OCI-LY1 (cell line): ENCODE results near the gene C1orf56.

ENCODE experiments used
- H2AFZ ChIP-seq: fragments of 200-600 bp; sonication (generic), shearing (Covaris generic); 2 replicates; pipeline ENCODE4 v1.6.0; 2014; ENCODE audit warnings: antibody characterized with exemption, mild to moderate bottlenecking, low read length
- H3F3A ChIP-seq: fragments of 200-600 bp; sonication (generic), shearing (Covaris generic); 2 replicates; pipeline ENCODE4 v1.6.0; 2014; ENCODE audit warnings: mild to moderate bottlenecking, antibody characterized with exemption, low read length, moderate library complexity; ENCODE audit not compliant: insufficient read depth
- H3K27ac ChIP-seq: fragments of 200-600 bp; sonication (generic); 2 replicates; pipeline ENCODE4 v1.5.1; 2014; ENCODE audit warnings: low read length, mixed run types, mild to moderate bottlenecking, low read depth; ENCODE audit not compliant: poor library complexity, severe bottlenecking
- H3K27me3 ChIP-seq: fragments of 200-600 bp; sonication (generic); 2 replicates; pipeline ENCODE4 v1.6.0; 2014; ENCODE audit warnings: antibody characterized with exemption, mild to moderate bottlenecking, low read length, moderate library complexity; ENCODE audit not compliant: insufficient read depth
- H3K36me3 ChIP-seq: fragments of 200-600 bp; sonication (generic); 2 replicates; pipeline ENCODE4 v1.6.1; 2014; ENCODE audit warnings: mild to moderate bottlenecking, antibody characterized with exemption, low read length, moderate library complexity, mixed read lengths; ENCODE audit not compliant: insufficient read depth
- H3K4me1 ChIP-seq: fragments of 200-600 bp; sonication (generic); 2 replicates; pipeline ENCODE4 v1.5.1; 2014; ENCODE audit warnings: mild to moderate bottlenecking, low read length, moderate library complexity; ENCODE audit not compliant: insufficient read depth, severe bottlenecking
- H3K4me2 ChIP-seq: fragments of 200-600 bp; sonication (generic), shearing (Covaris generic); 2 replicates; pipeline ENCODE4 v1.6.1; 2014; ENCODE audit warnings: low read length
- H3K4me3 ChIP-seq: fragments of 200-600 bp; sonication (generic); 2 replicates; pipeline ENCODE4 v1.5.1; 2014; ENCODE audit warnings: low read length, low read depth, mild to moderate bottlenecking, mixed read lengths; ENCODE audit not compliant: poor library complexity, severe bottlenecking
- H3K79me2 ChIP-seq: fragments of 200-600 bp; shearing (Covaris generic); 2 replicates; pipeline ENCODE4 v1.6.1; 2016; ENCODE audit warnings: mixed run types, low read length, mixed read lengths; ENCODE audit not compliant: insufficient read depth
- H3K9ac ChIP-seq: fragments of 200-600 bp; sonication (generic), shearing (Covaris generic); 2 replicates; pipeline ENCODE4 v1.6.1; 2014; ENCODE audit warnings: mild to moderate bottlenecking, low read length, mixed read lengths
- H3K9me2 ChIP-seq: fragments of 200-600 bp; sonication (generic), shearing (Covaris generic); 2 replicates; pipeline ENCODE4 v1.6.1; 2014; ENCODE audit warnings: low read depth, mild to moderate bottlenecking, low read length, mixed read lengths
- H3K9me3 ChIP-seq: fragments of 200-600 bp; shearing (Covaris generic); 2 replicates; pipeline ENCODE4 v1.6.1; 2014; ENCODE audit warnings: low read length, mixed read lengths
- H4K20me1 ChIP-seq: fragments of 200-600 bp; sonication (generic), shearing (Covaris generic); 2 replicates; pipeline ENCODE4 v1.6.0; 2016; ENCODE audit warnings: mild to moderate bottlenecking, low read length; ENCODE audit not compliant: insufficient read depth
- CTCF ChIP-seq: fragments of 200-600 bp; sonication (generic), shearing (Covaris generic); IDR thresholded peaks from 2 replicates; pipeline ENCODE4 v1.5.1; 2017; ENCODE audit warnings: mild to moderate bottlenecking, antibody characterized with exemption, low read length, moderate library complexity, mixed read lengths
- EZH2 ChIP-seq: fragments of 200-600 bp; sonication (generic), shearing (Covaris generic); IDR thresholded peaks from 2 replicates; pipeline ENCODE4 v1.8.0; 2017; ENCODE audit warnings: borderline replicate concordance, mixed run types, mild to moderate bottlenecking, antibody characterized with exemption, low read length, moderate library complexity, mixed read lengths

C1orf56 gene

DNA sequence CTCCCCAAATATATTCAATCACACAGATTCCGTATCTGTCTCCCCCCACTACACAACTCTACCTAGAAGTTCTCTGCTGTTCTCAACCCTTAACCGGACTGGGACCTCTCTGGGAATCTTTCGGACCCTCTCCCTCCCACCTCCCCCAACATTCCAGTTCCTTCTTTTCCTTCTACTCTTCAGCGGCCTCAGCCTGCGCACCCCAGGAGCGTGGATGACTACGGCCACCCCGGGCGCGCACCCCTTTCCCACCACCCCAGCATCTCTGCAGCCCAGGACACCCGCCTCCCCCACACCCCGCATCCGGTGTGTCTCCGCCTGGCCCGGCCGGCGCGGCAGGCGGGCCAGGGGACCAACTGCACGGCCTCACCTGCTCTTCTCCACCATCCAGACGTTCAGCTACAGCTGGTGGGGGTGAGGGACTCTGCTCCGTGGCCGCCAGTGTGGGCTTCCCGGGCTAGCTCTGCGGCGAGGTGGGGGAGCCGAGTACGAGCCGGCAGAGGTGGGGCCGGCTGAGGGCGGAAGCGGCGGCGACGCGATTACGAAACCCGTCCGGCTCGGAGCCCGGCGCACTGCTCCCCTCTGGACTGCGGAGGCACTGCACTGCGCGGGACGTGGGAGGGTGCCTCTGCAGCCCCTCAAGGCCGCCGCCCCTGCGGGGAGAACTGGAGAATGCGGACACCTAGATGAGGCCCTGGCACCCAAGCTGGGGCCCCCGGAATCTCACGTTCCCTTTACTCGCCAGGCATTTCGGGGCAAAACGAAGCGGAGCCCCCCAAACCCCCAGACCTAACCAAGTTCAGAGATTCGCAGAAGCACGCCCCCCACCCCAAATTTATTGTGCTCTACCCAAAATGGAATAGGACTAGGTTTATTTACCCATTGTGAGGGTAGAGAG lies 11.8 kb downstream of the C1orf56 start, which contains the start of gene CDC42SE1:
CDC42SE1 (minus strand) TSS at position 514 of the 898 bp plus-strand sequence. CDS start 3,892 bp downstream, outside the sequence.
- peaks cover 26% of the 10 kb centered on the region for H3K36me3 ChIP-seq
- TF ChIP-seq CTCF (peak; percentile 72), EZH2 (no peak)
- H3K9ac ChIP-seq: peak within 1 kb of the TSS; percentile 86
- H3K4me3 ChIP-seq: peak within 1 kb of the TSS; percentile 81
- peaks cover 19% of the 10 kb centered on the region; the same call in 1 of the 2 replicates for H3K79me2 ChIP-seq
- H3F3A ChIP-seq: 0 out of 2 replicates have a peak, but pooled peaks cover 3% of the 10 kb centered on the region
- H2AFZ ChIP-seq: peak within 1 kb of the TSS; percentile 39
- no peaks in the 10 kb centered on the region for H3K9me3 ChIP-seq
- H3K27ac ChIP-seq: peak within 1 kb of the TSS; percentile 64
- H3K9me2 ChIP-seq: no peaks in the 10 kb centered on the region
- H3K4me1 ChIP-seq: peaks cover 46% of the 10 kb centered on the region
- H3K4me2 ChIP-seq: peak within 1 kb of the TSS; percentile 96
- no peaks in the 10 kb centered on the region for H3K27me3 ChIP-seq
- no peaks in the 10 kb centered on the region for H4K20me1 ChIP-seq

DNA sequence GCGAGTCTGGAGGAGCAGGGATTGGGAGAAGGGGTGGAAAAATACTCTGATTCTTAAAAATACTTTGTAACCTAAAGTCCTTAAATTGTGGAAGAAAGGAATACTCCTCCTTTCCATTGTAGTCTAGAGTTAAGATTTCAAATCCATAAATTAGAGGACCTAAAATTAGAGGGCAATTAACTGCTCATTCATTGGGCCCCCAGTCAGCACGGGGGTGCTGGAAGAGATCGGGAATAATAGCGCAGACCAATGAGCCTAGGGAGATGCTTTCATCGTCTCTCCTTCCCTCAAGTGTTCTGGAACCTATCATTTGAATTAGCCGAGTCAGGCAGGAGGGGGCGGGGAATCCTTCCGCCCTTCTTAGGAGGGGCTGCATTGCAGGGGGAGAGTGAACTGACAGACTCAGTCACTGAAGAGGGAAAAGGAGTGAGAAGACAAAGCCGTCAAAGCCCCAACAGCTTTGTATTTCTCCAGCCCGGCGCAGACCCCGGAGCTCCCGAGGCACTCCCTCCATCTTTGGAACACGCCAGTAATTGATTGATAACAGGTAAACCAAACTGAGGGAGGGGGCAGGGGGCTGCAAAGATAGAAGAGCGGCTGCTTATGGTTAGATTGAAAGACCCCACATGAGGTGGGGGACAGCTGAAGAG lies 12.6 kb downstream of the C1orf56 start, which contains the start of gene MLLT11:
MLLT11 (plus strand) TSS at position 391 of the 650 bp plus-strand sequence. CDS start 6,828 bp downstream, outside the sequence.
- TF ChIP-seq CTCF (peak; percentile 41; the same call in 1 of the 2 replicates), EZH2 (no peak)
- peak within 1 kb of the TSS; percentile 86 for H3K9ac ChIP-seq
- peaks cover 46% of the 10 kb centered on the region for H3K4me1 ChIP-seq
- H3K4me2 ChIP-seq: peak within 1 kb of the TSS; percentile 96
- no peaks in the 10 kb centered on the region for H3K9me2 ChIP-seq
- H4K20me1 ChIP-seq: no peaks in the 10 kb centered on the region
- H2AFZ ChIP-seq: peak within 1 kb of the TSS; percentile 39
- H3K4me3 ChIP-seq: peak within 1 kb of the TSS; percentile 81
- peaks cover 18% of the 10 kb centered on the region for H3K36me3 ChIP-seq
- H3K27me3 ChIP-seq: no peaks in the 10 kb centered on the region
- H3K27ac ChIP-seq: peak within 1 kb of the TSS; percentile 64
- 0 out of 2 replicates have a peak, but pooled peaks cover 3% of the 10 kb centered on the region for H3F3A ChIP-seq
- H3K9me3 ChIP-seq: no peaks in the 10 kb centered on the region
- peaks cover 19% of the 10 kb centered on the region; the same call in 1 of the 2 replicates for H3K79me2 ChIP-seq

DNA sequence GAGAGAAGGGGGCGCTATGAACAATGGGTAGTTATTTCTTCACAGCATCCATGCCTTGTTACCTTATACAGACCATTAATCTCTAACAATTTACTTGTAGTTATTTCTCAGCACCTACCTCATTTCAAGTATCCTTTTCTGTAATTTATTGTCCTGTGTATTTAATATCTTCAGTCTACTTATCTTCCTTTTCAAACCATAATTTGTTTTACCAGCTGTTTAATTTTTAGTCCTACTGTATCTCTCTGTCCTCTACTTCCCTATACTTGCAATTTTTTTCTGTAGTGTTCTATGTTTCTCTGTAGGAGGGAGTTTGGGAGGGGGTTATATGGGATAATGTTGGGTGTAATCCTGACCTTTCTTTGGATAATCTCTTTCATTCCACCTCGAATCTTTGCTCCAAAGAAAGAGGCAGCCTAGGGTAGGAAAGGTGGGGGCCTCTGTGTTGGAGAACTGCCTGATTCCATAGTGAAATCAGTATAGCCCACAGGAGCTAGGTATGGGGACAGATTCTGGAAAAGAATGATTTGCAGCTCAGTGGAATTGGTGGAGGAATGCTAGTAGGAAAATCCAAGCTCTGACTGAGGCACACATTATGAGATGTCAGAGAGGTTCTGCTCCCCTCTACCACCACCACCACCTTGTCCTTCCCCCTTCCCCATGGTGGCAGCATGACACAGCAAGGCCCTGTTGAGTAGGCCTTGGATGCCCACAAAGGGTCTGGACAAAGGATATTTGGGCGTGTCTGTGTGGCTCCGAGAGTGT lies 13.3 kb downstream of the C1orf56 start:
- peaks cover 11% of the 10 kb centered on the region; the same call in 1 of the 2 replicates for H3K36me3 ChIP-seq
- peak overlapping the region; percentile 86 for H3K9ac ChIP-seq
- no peaks in the 10 kb centered on the region for H3K9me2 ChIP-seq
- TF ChIP-seq CTCF (no peak), EZH2 (no peak)
- H3K79me2 ChIP-seq: peaks cover 19% of the 10 kb centered on the region; the same call in 1 of the 2 replicates
- H3K9me3 ChIP-seq: no peaks in the 10 kb centered on the region
- peak overlapping the region; percentile 64 for H3K27ac ChIP-seq
- H3K4me1 ChIP-seq: peaks cover 46% of the 10 kb centered on the region
- peak overlapping the region; percentile 96 for H3K4me2 ChIP-seq
- peak overlapping the region; percentile 81 for H3K4me3 ChIP-seq
- H2AFZ ChIP-seq: peak overlapping the region; percentile 39; the same call in 1 of the 2 replicates
- H3F3A ChIP-seq: 0 out of 2 replicates have a peak, but pooled peaks cover 3% of the 10 kb centered on the region
- H4K20me1 ChIP-seq: no peaks in the 10 kb centered on the region
- no peaks in the 10 kb centered on the region for H3K27me3 ChIP-seq
